AG08396 (cell line): ENCODE results near the gene PLEKHB1.
"Not testable (repeated sequence)": the region's sequence is repeated elsewhere in the genome, so short reads cannot be mapped to it uniquely, and the experiment has no call there.

Experiments
- DNase-seq: peaks from one replicate; pipeline ENCODE4 v3.0.0; 2012; ENCODE audit warnings: low spot score, mixed read lengths

Gene PLEKHB1

DNA sequence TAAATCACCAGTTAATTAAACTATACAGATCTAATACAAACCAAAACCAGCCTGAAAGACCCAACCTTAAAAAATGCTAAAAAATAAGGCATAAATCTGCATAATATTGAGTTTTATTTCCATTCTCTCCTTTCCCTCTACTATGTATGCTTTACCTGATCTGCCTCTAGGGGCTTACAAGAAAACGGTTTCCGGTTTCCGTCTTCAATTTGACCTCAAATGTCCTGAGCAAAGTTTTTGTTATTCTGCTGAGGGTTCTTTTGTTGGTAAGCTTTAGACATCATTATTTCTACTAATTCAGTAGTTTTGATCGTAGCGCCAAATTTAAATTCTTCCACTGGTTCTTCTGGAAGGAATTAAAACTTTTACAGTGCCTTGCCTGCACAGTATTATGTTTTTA, 30.2 kb downstream of the PLEKHB1 start:
- DNase-seq: not testable (repeated sequence)

GRCh38 chr11:73680687-73681086, 34.3 kb downstream of the PLEKHB1 start:
- DNase-seq: no peak

DNA sequence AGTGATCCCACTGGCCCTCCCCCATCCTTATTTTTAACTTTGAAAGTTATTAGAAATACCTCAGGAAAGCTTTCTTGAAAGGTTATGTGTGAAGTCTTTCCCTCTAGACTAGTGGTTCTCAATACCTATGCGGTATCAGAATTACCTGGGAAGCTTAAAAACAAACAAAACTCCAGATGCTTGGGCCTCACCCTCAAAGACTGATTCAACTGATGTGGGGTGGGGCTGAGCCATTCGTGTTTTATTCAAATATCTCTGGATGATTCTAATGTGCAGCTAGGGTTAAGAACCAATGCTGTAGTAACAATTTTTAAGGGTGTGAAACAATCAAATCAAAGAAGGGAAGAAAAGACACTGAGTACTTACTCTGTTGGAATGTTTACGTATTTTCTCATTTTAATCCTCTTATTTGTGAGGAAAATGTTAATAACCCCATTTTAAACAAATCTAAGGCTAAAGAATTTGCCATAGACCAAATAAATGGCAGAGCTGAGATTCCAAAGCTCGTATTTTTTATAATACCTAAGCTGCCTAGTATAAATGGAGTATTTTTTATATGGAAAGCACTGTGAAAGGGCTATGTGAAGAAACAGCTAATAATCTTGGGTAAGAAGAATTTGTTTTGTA, 47.6 kb downstream of the PLEKHB1 start:
- no peak for DNase-seq

GRCh38 chr11:73705053-73705452, 58.7 kb downstream of the PLEKHB1 start:
- DNase-seq: no peak

GRCh38 chr11:73710964-73711363, 64.6 kb downstream of the PLEKHB1 start:
- DNase-seq: no peak
